NCI-H345 treated with DMSO at 0.1 percent for 48 hours (cell line): Measurements from ENCODE around the gene CPEB3.
"Not testable (repeated sequence)": the region's sequence is repeated elsewhere in the genome, so short reads cannot be mapped to it uniquely, and the experiment has no call there.

ENCODE experiments used
- DNase-seq: peaks from one replicate; lab custom pipeline; 2025; ENCODE audit not compliant: unreplicated experiment; lab: John Stamatoyannopoulos, UW

The CPEB3 gene

GRCh38 chr10:92146781-92147180 is 144.1 kb downstream of the CPEB3 start:
- no peak for DNase-seq

DNA sequence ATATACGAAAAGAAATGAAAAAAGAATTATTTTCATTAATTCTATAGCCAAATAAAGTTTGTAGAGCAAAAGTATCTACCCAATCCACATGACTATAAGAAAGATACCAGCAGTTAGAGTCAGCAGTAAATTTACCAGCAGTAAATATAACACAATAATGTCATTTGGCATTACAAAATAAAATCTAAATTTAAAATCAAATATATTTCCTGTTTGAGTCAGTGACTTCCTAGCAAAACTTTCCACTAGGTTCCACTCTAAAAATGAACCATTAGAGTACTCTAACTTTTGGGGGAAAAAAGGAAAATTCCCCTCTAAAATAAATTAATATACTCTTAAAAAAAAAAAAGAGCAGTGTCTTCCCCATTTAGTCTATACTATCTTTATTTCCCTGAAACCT is 144.8 kb downstream of the CPEB3 start:
- no peak for DNase-seq

DNA sequence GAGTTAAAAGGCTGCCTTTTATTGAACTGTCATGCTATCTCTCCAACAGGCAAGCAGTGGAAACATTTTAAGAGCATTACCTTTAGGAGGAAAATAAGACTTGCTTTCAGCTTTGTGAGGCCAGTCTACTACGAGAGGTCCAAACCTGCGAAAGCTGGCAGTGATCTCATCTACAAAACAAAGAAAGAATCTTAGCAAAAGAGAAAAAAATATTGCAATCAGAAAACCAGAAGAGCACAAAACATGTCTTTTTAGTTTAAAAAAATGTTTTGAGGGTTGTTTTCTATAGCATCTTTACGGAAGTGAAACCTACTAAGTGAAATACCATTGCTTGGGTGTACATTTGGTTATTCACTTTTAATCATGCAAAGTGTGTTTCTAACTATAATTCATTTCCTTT is 147.9 kb downstream of the CPEB3 start:
- no peak for DNase-seq

DNA sequence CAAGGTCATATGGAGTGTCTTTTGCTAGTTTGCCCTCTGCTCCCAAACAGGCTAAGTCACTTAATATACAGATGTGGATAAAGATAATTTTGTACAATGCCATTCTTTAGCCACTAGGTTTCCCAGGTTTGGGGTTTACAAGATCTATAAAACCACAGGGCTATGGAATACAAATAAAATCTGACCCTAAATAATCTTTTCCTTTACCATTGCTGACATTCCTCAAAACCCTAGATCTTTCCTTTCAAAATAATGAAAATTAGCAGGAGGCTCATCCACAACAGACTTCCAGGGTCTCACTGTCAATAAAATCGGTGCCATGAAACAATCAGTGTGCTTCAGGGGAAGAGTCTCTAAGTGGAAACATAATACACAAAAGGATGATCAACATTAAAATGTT is 148.4 kb downstream of the CPEB3 start:
- no peak for DNase-seq

DNA sequence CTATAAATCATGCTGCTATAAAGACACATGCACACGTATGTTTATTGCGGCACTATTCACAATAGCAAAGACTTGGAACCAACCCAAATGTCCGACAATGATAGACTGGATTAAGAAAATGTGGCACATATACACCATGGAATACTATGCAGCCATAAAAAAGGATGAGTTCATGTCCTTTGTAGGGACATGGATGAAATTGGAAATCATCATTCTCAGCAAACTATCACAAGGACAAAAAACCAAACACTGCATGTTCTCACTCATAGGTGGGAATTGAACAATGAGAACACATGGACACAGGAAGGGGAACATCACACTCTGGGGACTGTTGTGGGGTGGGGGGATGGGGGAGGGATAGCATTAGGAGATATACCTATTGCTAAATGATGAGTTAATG is 149.7 kb downstream of the CPEB3 start:
- not testable (repeated sequence) for DNase-seq

- not testable (repeated sequence) for DNase-seq
Measured at GRCh38 chr10:92134049-92134448, 156.8 kb downstream of the CPEB3 start.

DNA sequence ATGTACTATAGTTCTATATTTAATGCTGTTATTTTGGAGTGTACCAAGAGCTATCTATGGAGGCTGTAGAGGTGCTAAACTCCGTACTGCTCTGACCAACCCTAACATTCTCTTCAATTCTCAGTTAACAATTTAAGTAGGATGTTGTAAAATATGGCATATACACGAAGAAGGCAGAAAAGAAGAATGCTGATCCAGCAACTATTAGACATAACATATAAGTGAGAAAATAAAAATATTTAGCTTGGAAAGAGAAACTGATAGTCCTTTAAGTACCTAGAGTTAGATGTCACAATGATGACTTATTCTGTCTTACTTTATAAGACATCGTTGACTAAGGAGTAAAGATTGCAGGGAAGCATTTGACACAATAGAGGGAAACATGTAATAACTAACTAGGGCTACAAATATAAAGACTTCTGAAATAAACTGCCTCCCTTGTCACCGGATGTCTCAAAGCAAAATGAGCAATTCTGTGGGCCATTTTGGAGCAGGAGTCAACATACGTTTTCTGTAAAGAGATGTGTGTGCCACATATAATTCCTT is 159.5 kb downstream of the CPEB3 start:
- DNase-seq = no peak

DNA sequence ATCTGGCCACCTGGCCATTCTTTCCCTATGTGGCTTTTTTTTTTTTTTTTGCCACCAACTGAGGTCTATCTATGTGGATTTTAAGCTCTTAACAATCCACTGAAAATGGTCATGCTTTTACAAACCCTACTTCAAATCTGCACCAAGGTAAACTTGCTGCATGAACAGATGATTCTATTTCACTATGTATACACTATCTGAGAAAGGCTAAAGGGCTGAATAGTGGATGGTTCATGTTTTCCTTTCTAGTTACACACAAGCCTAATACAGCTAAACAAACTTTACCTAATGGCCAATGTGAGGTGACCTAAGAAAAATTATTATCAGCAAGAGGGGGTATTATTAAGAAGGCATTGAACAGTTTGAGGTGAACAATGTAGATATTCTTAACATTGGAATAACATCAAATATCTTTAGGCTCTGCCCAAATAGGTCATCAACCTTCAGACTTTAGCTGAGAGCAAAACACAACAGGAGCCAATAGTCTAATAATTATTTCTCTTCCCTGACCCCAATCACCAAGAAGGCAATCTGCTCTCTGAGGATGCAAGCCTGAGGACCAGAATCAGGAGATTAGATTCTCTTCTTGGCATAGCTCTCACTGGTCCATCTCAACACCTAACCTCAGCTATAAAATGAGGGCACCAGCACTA is 160.1 kb downstream of the CPEB3 start:
- no peak for DNase-seq

DNA sequence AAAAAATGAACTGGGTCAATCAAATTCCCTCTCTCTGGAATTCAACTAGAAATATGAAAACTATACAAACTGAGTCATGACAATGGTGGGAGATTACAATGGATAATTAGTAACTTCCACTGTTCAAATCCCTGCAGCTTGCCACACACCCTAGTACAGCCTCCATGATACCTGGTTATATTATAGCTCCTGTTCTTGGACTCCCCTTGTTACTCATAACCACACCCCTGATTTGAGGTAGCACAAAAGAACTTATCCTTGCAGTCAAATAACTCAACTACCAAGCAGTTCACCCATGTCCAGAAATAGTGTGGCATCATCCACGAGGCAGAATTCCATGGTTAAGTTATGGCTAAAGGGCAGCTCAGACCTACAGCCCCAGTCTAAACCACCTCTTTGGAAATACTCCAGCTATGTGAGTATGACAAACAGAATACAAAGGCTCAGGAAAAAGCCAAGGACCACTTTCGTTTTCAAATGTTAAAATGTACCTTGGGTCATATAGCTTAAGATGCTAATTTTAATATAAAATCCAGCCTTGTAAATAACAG is 164.7 kb downstream of the CPEB3 start:
- no peak for DNase-seq

- DNase-seq = no peak
Measured at GRCh38 chr10:92125144-92125543, 165.7 kb downstream of the CPEB3 start.

DNA sequence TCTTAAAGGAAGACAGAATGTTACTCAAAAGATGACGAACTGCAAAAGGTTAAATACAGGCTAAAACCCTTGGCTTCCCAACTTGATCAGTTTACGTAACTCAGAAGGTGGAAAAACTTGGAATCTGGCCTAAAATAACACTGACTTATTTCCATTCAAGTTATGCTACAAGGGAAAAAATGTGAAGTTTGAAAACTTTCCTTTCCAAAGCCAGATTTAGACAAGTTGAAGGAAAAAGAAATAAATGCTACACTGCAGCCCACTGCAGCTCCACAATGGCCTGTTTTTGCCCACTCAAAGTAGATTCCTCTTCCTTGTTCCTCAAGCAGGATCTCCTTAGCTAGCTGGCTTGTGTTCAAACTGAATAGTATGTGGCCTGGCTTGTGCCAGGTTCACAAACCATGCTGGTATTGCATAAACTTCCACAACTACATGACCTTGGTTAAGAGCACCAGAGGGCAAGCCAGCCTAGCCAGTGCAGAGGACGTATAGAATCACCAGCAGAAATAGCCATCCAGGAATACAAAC is 166.2 kb downstream of the CPEB3 start:
- no peak for DNase-seq

GRCh38 chr10:92124020-92124419 is 166.9 kb downstream of the CPEB3 start:
- no peak for DNase-seq

DNA sequence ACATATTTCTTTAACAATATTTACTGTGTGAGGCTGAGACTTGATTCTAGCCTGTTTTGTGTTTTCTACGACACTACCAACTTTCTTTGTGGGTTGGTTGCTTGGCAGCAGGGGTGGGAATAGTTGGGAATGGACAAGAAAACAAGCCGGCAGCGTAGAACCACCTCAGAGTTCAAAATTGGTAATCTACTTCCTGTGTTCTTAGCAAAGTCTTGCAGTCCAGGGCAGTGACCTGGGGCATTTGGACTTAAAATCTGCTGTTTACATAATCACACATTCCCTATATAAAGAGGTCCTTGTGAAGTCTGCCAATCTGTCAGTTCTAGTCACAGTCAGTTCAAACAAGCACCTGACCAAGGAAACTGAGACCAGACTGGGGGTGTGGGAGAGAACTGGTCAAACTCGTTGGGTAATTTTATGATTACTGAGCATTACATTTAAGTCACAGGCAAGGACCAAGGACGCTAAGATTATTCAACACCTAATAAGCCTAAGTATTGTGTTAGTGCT is 167.9 kb downstream of the CPEB3 start:
- DNase-seq = no peak

DNA sequence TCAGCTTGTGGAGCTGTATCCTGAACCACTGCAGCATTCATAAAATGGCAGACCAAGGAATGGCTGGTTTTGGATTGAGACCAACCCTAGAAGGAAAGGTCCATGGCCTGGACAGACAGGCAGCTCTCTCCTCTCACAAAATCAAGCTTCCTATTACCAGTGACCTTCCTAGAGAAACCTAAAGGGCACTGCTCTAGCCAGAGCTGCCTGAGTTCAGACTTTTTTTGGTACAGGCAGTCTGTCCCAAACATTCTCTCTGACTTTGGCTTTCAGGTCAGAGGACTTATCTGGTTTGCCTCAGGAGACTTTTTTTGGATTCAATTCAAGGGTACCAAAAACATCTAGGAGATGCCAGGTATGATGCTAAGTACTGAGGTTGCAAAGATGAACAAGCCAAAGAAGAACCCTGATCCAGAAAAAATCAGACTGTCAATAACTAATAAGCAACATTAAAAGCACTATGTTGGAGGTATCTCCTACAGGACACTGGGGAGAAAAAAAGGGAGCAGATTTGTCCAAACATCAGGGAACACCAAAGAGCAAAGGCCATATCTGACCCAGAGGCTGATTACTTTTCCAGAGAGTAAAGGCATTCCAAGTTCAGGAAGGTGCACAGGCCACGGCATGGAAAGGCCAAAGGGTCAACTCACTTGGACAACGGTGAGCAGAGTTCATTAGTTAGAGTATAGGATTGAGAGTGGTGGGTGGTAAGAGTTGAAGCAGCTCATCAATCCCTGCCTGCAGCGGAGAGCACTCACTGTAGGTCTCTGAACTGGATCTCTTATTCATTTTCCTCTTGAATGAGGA is 169.0 kb downstream of the CPEB3 start:
- DNase-seq = no peak

DNA sequence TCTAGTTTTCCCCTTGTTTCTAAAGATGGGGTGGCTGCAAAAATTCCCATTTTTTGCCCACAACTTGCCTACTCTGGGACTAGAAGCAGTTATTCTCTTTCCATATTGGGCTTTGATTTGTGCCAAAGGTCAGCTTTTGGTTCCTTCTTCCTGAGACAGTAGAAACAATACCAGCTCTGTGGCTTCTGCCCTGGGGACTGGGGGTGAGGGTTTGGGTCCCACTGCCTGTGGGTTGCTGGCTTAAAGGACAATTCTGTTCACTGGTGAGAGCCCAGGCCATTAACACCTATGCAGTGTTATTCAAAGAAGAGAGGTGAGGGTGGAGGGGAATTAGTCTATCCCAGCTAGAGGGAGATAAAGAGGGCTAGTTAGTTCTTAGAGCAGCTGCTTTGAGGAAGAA is 171.5 kb downstream of the CPEB3 start:
- no peak for DNase-seq

DNA sequence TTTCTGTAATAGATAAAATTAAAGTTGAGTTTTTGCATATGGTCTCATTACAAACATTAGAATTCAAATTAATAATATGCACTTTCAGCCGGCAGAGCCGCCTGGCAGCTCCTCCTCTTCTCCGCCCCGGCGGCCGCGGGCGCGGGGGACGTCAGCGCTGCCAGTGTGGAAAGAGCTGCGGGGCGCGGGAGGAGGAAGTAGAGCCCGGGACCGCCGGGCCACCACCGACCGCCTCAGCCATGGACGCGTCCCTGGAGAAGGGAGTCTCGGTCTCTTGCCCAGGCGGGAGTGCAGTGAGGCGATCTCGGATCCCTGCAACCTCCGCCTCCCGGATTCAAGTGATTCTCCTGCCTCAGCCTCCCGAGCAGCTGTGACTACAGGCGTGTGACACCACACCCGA is 176.0 kb downstream of the CPEB3 start:
- DNase-seq = not testable (repeated sequence)

DNA sequence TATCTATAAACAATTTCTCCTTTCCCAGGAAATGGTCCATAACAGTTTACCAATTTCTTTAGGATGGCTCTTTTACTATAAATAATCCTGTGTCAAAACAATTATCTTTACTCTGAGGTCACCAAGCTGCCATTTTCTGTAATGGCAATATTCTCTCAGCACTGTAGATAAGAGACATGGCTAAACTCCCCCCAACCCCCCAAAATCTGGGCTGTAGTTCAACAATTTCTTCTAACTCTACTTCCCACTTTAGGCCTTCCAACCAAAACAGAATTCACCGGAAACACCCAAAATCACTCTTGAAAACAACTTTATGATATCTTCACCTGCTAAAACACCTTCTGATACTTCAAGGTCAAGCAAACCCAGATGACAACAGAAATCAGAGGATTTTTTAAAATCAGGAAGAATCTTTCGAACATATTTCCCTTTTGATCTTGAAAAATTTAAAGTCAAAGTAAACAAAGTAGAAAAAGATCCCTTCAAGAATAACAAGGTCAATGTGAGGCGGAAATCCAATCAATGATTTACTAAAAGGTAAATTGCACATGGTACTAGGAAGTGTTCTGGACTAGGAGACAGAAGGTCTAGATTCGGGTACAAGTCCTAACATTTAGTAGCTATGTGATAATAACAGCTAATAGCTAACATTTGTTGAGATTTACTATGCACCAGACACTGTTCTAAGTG is 176.8 kb downstream of the CPEB3 start:
- DNase-seq = no peak

- no peak for DNase-seq
Measured at GRCh38 chr10:92112462-92112861, 178.4 kb downstream of the CPEB3 start.

GRCh38 chr10:92111336-92111939 is 179.4 kb downstream of the CPEB3 start:
- DNase-seq = no peak

DNA sequence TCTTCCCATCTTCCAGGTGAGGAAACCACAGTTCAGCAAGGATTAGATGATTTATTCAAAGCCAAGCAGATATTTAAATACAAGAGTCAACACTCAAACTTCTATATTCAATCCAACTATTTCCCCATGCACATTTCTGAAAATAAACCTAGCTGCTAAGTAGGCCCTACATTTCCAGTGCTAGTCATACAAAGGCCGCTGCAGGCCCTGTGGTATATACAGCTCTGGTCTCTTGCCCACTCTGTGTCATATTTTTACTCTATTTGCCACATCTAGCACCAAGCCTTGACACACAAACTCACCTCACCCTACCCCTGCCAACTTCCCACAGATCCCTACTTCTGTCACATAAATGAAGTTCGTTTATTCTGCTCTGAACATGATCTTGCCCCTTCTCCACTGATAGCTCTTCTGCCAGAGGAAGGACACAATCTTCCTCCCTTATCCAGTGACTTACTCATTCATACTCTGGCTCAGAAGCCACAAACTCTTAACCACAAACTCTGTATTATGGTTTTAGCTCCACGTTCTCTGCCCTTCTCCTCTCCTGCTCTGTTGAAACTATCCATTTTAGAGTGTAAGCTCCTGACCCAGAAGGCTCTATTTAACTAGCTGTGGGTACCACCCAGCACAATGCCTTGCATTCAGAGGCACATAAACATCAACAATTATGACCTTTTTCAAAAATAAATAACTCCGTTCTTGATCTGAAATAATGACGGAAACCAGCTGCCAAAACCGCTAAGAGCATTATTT is 180.7 kb downstream of the CPEB3 start:
- no peak for DNase-seq
